DMS 273 (cell line): ENCODE data around the gene ARHGAP21.
"Not testable (repeated sequence)": the region's sequence is repeated elsewhere in the genome, so short reads cannot be mapped to it uniquely, and the experiment has no call there.

Experiments
- DNase-seq: peaks from one replicate; lab custom pipeline; 2025; ENCODE audit not compliant: unreplicated experiment; lab: John Stamatoyannopoulos, UW

ARHGAP21 gene

DNA sequence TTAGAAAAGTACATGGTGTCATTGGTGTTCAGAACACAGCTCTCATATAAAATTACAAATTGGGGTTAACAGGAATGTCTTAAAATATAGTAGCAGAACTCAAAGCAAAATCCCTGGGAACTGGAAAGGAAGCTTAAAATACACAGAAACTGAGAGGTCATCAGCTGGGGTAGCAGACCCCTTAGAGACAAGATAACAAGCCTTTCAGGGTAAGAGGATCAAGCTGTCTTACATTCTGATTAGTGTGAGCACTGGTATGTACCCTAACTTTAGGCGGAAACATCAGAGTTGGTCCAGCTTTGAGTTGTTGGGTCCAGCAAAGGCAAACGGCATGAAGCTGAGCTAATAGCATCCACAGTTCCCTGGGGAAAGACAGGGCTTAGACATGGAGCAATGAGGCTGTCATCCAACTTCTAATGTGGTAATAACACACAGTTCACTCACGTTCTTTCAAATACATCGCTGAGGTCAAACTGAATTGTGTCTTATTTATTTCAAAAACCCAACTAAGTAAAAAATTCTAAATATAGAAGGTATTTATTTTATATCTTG lies 32.6 kb downstream of the ARHGAP21 start:
- no peak for DNase-seq

DNA sequence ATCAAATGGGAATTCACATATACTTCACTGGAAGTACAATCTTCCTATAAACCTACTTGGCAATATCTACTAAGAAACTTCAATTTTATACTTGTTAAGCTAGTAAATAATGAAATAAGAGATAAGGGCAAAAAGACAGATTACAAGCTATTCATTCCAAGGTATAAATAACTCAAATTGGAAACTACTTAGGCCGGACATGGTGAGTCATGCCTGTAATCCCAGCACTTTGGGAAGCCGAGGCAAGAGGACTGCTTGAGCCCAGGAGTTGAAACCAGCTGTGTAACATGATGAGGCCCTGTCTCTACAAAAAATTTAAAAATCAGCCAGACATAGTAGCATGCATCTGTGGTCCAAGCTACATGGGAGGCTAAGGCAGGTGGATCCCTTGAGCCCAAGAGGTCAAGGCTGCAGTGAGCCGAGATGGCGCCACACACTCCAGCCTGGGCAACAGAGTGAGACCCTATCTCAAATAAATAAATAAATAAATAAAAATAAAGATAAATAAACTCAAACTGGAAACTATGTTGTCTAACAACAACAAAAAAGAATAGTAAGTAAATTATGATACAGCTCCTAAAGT lies 37.6 kb downstream of the ARHGAP21 start:
- no peak for DNase-seq

DNA sequence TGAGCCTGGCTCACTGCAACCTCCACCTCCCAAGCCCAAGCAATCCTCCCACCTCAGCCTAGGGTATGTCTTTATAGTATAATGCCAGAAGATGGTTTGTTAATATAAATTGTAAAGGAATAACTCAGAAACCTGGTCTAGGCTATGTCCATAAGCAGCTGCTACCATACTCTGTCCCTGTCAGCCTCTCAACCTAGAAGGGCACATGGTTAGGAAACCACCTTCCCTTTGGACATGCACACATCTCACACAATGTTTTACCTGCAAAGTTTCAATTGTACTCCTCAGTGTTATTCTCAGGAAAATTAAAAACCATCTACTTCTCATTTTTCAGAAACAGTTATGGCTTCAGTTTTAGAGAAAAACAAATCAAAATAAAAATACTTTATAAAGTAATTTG lies 40.1 kb downstream of the ARHGAP21 start:
- no peak for DNase-seq

DNA sequence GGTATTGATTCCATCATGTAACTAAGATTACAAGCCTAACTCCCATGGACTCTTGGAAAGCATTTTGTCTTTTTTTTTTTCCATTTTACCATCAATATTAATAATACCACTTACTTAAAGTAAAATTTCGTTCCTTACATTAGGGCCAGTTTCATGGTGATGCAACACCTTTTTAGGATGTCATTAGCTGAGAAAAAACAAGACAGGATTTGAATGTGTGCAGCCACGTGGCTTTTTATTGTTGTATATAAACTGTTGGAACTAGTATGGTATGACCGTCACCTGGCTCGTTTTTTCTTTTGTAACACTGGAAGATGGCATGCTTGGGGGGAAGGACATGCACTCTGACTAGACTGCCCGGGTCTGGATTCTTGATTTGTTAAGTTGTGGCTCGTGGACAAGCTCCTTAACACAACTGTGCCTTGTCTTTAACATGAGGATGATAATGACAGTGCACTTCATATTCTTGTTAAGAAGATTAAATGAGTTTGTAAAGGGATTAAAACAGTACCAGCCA lies 42.1 kb downstream of the ARHGAP21 start:
- DNase-seq = peak; percentile 22

DNA sequence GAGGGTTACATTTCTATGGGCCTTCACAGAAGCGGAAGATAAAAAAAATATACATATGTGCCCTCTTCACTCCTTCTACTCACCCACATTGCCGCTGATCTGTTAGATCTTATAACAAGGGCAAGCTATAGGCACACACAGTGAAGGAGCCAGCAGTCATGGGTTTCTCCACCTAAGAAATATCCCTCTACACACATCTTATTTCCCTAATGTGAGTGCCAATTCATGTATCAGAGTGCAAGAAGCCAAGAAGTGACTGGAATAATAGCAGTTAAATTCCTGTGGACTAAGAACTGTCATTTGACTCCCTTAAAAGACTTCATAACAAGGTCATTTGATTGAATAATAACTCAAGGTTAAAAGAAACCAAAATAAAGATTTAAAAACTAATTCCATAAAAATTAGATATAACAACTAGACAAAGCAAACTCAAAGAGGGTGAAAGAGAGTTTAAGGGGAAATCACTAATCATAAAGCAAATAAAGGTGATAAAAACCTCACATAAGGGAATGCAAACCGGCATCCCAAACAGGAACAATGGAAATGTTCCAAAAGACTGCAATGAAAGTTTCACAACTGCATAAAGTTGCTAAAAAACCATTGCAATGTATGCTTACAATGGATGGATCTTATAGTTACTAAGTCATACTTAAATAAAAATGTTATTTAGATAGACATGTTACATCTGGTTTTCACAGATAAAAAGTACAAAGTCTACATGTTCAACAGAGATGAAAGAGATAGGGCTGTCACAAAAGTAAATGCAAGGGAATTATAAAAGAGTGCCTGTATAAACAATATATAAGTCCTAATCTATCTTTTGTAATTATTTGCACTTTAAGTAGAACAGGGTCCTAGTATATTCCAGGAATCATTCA lies 42.8 kb downstream of the ARHGAP21 start:
- DNase-seq = no peak

DNA sequence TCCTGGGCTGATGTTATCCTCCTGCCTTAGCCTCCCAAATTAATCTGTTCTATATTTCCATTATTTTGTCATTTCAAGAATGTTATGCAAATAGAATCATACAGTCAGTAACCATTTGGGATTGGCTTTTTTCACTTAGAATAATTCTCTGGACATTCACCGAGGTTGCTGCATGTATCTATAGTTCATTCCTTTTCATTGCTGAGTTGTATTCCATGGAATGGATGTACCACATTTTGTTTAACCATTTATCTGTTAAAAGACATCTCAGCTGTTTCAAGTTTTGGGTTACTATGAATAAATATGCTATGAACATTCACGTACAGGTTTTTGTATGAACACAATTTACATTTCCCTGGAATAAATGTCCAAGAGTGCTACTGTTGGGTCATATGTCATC lies 44.9 kb downstream of the ARHGAP21 start:
- no peak for DNase-seq

DNA sequence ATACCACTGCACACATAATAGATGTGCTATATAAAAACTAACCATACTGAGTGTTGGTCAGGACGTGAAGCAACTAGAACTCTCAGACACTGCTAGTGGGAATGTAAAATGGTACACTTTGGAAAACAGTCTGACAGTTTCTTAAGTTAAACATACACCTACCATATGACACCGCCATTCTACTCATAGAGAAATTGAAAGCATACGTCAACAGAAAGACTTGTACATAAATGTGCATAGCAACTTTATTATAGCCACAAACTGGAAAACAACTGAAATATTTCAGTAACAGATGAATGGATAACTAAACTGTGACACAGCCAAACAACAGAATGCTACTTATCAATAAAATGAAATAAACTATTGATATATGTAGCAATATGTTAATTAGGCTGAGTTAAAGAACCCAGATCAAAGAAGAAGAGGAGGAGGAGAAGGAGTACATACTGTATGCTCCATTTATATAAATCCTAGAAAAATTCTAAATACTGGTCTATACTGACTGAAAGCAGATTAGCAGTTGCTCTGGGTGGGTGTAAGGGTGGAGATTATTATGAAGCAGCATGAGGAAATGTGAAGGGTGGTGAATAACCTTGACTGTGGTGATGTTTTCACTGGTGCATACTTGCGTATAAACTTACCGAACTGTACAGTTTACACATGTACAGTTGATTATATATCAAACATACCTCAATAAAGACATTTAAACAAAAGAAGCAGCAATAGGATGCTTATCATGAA lies 48.6 kb downstream of the ARHGAP21 start:
- DNase-seq = no peak

DNA sequence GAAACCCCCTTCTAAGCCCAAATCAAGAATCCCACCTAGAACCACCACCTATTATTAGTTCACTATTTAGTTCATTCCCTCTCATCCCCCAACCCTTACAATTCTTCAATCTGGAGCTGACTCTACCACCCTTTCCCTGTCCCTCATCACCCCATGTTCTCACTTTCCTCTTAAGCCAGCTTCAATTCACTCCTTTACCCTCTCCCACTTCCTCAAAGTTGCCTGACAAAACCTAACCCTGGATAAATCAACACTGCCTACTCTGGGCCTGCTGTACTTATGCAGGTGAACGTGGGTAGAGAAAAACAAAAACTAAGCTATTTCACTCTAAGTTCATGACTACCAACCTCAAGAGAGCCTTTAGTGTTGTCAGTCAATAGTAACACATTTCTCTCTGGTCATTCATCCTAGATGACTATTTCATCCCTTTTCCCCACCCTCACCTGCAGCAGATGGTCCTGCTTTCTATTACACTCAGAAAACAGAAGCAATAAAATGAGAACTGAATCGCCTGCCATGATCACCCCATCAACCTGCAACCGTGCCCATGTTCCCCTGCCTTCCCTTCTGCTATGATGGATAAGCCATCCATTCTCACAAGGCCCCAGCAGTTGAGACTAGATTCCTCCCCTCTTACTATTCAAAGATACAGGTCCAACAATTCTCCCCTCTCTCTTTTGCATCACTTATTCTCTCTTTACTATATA lies 52.6 kb downstream of the ARHGAP21 start:
- no peak for DNase-seq

DNA sequence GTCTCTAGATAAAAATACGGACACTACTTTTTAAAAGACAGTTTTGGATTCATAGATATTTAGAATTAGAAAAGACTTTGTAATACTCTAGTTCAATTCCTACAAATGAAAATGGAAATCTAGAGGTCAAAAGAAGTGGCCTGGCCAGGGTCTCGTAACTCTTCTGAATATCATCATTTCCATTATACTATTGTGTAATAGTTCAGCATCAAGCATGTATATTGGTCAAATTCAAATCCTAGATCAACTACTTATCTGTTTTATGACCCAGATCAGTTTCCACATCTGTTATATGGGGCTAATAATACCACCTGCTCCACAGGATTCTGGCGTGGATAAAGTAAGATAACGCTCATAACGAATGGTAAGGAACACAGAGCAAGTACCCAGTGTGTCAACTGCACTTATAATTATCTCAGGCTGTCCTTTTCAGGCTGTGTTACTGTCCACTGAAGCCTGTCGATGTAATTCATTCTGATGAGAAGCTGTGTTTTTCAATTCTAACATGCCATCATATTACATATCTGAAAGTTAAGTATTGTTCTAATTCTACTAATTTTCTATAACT lies 54.3 kb downstream of the ARHGAP21 start:
- peak; percentile 49 for DNase-seq

DNA sequence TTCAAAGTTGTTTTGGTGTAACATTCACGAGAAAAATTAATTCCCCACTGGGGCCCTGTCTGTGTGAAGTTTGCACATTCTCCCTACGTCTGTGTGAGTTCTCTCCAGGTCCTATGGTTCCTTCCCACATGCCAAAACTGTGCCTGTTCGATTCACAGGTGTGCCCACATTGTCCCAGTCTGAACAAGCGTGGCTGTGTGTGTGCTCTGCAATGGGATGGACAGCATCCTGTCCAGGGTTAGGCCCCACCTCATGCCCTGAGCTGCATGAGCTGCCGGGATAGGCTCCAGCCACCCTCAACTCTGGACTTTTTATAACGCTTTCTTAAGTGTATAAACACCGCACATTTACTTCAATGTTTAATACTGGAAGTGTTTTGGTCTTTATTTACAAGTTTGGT lies 55.4 kb downstream of the ARHGAP21 start:
- DNase-seq = no peak

DNA sequence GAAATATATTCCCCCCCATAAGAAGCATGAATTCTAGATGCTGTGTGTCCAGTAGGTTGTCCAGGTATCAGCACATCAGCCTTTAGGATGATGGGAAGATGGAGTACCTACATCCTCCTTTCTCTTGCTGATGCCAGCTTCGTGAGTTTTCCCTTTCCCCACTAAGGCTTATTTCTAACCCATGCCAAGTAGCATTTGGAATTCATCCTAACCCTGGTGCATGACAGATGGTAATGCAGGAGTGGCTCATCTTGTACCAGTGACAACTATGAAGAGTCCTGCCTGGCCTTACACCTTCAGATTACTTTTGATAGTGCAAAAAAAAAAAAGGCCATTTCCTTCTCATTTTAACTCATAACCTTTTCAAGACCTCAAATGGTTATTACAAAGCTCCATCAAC lies 58.7 kb downstream of the ARHGAP21 start:
- peak; percentile 26 for DNase-seq

DNA sequence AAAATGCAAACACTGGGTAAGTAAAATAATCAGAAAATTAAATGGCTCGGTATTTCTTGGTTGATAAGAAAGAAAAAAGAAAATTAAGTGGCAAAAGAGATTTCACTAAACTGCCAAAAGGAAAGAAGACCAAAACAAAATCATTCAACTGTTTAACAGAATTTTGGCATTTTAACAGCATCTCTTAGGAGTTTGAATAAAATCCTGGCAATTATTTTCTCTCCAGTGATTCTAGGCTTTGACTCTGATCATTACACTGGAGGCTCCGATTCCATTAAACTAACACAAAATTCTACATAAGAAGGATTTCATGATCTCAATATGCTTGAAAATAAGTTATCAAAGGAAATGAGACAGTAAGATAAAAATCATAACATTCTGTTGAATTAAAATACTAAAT lies 62.3 kb downstream of the ARHGAP21 start:
- no peak for DNase-seq

DNA sequence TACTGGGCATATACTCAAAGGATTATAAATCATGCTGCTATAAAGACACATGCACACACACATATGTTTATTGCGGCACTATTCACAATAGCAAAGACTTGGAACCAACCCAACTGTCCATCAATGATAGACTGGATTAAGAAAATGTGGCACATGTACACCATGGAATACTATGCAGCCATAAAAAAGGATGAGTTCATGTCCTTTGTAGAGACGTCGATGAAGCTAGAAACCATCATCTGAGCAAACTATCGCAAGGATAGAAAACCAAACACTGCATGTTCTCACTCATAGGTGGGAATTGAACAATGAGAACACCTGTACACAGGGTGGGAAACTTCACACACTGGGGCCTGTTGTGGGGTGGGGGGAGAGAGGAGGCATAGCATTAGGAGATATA lies 65.4 kb downstream of the ARHGAP21 start:
- not testable (repeated sequence) for DNase-seq

DNA sequence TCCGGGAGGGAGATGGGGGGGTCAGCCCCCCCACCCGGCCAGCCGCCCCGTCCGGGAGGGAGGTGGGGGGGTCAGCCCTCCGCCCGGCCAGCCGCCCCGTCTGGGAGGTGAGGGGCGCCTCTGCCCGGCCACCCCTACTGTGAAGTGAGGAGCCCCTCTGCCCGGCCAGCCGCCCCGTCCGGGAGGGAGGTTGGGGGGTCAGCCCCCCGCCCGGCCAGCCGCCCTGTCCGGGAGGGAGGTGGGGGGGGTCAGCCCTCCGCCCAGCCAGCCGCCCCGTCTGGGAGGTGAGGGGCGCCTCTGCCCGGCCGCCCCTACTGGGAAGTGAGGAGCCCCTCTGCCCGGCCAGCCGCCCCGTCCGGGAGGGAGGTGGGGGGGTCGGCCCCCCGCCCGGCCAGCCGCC lies 67.4 kb downstream of the ARHGAP21 start:
- DNase-seq = not testable (repeated sequence)

DNA sequence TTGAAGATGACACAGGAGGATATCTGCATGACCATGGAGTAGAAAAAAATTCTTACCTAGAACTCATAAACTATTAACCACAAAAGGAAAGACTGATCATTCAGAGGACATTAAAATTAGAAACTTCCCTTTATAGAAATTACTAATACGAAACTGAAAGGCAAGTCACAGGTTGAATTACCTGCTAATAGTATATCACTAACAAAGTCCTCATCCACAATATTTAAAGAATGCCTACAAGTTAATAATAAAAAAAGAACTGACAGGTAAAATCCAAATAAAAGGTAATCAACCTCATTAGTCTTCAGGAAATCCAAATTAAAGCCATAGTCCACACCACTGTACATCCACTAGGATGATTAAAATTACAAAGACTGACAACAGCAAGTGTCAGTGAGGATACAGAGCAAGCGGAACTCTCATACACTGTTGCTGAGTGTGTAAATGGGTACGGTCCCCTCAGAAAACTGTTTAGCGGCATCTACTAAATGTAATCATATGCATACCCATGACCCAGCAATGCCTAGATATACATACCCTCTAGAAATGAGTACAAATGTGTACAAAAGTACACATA lies 71.2 kb downstream of the ARHGAP21 start:
- DNase-seq = no peak

DNA sequence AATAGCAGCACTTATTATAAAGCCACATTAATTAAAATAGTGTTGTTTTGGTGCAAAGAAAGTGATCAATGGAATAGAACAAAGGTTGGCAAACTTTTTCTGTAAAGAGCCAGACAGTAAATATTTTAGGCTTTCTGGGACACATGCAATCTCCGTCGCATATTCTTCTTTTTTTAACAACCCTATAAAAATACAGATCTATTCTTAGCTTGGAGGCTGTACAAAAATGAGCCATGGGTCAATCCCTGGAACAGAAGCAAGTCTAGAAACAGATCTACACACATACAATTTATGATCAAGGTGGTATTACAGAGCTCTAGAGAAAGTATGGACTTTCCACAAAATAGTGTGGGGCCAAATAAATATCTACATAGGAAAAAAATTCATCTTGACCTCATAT lies 71.8 kb downstream of the ARHGAP21 start:
- DNase-seq = no peak

DNA sequence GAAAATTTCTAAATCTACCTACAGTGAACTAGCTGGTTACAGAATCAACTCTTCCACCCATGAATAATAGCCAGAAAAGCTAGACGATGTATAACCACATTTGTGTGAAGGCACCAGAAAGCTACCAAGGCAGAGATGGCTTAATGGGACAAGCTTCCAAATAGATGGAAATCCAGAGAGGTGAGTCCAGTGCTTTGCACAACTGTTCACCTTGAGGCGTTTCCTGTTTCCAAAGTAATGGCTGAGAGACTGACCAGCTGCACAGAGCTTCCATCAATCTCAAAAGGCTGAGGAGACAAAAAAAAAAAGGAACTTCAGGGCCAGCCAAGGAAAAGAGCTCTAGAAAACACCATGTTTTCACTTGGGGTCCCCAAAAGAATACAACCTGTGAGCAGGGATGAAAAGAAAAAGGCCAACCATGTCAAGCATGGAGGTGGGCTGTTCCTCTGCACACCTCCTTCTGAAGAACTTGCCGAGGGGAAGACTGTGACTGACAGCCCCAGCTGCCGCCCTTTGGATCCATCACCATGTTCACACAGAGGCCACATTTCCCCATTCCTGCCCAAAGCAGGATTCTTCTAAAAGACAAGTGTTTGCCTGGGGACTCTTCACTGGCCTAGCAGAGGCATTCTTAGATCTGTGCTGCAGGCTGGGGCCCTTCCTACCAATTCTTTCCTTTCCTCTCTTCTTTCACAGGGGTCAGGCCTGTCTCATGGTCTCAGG lies 72.9 kb downstream of the ARHGAP21 start:
- no peak for DNase-seq

DNA sequence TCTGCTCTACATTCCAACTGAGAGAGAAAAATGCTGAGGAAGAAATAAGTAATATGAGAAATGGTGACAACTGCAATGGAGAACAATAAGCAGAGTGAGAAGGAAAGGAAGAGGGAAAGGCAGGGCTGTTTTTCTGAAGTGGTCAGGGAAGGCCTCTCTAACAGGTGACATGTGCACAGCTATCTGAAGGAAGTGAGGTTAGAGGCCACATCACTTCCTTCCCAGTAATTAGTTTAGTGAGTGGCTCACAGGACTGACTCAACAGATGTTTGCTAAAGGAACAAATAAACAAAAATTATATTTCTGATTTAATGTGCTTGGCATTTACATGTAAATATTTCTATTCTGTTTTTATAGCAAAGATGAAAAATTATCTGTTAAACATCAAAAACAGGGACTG lies 77.9 kb downstream of the ARHGAP21 start:
- DNase-seq = no peak

DNA sequence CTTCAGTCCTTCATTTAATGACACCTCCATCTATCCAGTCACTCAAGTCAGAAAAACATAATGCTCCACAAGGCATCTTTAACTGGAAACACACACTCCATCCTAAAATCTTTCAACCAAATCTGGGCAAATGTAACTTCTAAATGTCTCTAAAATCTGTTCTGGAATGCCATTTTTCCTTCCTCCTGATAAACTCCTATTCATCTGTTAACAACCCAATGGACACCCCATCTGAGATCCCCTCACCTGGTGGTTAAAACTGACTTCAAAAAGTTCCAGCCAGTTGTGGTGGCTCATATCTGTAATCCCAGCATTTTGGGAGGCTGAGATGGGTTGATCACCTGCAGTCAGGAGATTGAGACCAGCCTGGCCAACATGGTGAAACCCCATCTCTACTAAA lies 78.7 kb downstream of the ARHGAP21 start:
- DNase-seq = no peak
